Measurements from ENCODE around the gene SRCIN1. TPM values are rescaled to one million over a fixed set of nuclear protein-coding genes. Genes with fewer than 3 reads are reported as not detected.

Gene SRCIN1
- total and polyA plus RNA-seq, 2 experiments from 2014 or later: 2.3 to 10.8 TPM

DNA sequence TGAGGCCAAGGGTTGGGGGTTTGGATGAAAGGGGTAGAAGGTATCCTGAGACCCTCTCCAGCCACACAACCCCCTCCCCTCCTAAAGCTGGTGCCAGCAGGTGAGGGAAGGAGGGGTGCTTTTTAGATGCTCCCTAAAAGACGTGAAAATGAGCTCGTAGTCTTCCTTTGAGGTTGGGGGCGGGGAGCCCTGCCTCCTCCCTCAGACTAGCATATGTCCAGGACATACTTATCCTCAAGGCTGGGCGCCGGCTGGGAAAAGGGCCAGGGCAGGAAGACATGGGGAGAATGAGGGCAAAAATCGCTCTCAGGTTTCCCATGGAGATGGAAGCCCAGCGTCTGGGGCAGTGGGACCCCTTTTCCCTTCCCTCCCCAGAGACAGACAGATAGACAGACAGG, 26.7 kb downstream of the SRCIN1 start:
- no peak overlapping the region for H3K27ac ChIP-seq
- H3K36me3 ChIP-seq: no peaks in the 10 kb centered on the region
- H3K27me3 ChIP-seq: peaks cover 56% of the 10 kb centered on the region
- H3K4me1 ChIP-seq (ENCODE audit: low read depth): peaks cover 7% of the 10 kb centered on the region
- TF ChIP-seq, protein P1, sequence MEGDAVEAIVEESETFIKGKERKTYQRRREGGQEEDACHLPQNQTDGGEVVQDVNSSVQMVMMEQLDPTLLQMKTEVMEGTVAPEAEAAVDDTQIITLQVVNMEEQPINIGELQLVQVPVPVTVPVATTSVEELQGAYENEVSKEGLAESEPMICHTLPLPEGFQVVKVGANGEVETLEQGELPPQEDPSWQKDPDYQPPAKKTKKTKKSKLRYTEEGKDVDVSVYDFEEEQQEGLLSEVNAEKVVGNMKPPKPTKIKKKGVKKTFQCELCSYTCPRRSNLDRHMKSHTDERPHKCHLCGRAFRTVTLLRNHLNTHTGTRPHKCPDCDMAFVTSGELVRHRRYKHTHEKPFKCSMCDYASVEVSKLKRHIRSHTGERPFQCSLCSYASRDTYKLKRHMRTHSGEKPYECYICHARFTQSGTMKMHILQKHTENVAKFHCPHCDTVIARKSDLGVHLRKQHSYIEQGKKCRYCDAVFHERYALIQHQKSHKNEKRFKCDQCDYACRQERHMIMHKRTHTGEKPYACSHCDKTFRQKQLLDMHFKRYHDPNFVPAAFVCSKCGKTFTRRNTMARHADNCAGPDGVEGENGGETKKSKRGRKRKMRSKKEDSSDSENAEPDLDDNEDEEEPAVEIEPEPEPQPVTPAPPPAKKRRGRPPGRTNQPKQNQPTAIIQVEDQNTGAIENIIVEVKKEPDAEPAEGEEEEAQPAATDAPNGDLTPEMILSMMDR (IDR thresholded peaks at IDR 0.05; ENCODE audit: low read depth, low read length): no peak
- no peaks in the 10 kb centered on the region for H3K9me3 ChIP-seq (ENCODE audit: low read depth)
- no peak for DNase-seq (ENCODE audit: low read depth in 1 of 2, low spot score in 1 of 2)
- no peak overlapping the region for H3K4me3 ChIP-seq

DNA sequence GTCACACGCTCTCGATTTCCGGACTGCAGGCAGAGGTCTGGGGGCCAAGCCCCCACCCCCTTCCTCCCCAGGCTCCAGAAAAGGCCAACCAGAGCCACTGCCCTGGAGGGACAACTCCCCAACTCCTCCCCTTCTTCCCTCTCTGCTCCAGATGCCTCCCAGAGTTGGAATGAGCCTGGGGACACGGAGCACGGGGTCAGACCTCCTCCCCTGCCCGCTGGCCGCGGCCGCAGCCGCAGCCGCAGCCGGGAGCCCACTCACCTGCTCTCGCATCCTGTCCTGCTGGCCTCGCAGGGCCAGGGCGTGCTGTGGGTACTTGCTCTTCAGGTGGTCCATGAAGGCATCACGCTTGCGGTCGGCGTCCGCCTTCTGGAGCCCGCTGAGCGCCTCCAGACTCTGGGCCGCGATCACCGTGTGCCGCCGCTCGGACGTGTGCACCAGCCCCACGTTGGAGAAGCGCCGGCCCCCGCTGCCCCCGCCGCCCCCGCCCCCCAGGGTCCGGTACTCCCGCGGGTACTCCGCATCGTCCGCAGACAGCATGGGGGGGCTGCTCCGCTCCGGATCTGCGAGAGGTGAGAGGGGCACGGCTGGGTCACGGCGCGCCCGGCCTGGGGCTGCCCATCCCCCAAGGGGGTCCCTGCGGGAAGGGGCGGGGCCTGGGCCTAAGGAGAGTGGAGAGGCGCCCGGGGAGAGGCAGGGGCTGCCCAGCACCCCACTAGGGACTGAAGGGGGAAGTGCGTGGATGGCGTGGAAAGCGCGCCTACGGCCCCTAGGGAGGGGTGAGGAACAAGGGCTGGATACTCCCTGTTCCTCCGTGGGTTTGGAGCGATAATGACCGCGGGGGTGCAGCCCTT, 27.3 kb downstream of the SRCIN1 start:
- H3K36me3 ChIP-seq: no peaks in the 10 kb centered on the region
- H3K9me3 ChIP-seq (ENCODE audit: low read depth): no peaks in the 10 kb centered on the region
- peaks cover 62% of the 10 kb centered on the region for H3K27me3 ChIP-seq
- TF ChIP-seq, protein P1 (IDR thresholded peaks at IDR 0.05; ENCODE audit: low read depth, low read length): no peak
- H3K27ac ChIP-seq: no peak overlapping the region
- DNase-seq (ENCODE audit: low read depth in 1 of 2, low spot score in 1 of 2): no peak
- H3K4me3 ChIP-seq: peak overlapping the region; percentile 11
- H3K4me1 ChIP-seq (ENCODE audit: low read depth): peaks cover 7% of the 10 kb centered on the region

DNA sequence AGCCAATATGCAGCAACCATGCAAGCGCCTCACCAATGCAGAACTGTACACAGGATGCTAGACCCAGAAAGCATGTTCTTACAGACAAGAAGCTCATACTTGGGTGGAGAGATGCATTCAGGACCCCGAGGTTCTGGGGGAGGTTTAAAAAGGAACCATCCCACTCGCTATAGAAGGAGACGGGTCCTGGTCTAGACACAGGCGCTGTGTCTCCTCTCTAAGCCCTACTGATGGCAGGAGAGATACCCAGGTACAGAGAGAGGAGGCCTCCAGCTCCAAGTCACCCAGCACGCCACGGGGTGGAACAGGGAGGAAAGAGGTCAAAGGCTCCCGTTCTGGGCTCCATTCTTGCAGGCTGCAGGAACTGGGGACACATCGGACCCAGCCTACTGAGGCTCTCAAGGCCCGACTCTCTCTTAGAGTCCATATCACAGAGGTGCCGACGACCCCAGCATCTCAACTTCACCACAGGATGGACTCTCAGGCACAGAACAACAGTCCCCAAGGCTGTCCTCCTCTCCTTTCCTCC, 28.0 kb downstream of the SRCIN1 start:
- Histone ChIP-seq H3K27ac (no peak overlapping the region), H3K27me3 (peaks cover 67% of the 10 kb centered on the region), H3K4me3 (no peak overlapping the region), H3K36me3 (no peaks in the 10 kb centered on the region), H3K9me3 (ENCODE audit: low read depth) (no peaks in the 10 kb centered on the region), H3K4me1 (ENCODE audit: low read depth) (peaks cover 7% of the 10 kb centered on the region)
- DNase-seq (ENCODE audit: low read depth in 1 of 2, low spot score in 1 of 2): no peak
- TF ChIP-seq, protein P1 (IDR thresholded peaks at IDR 0.05; ENCODE audit: low read depth, low read length): no peak

DNA sequence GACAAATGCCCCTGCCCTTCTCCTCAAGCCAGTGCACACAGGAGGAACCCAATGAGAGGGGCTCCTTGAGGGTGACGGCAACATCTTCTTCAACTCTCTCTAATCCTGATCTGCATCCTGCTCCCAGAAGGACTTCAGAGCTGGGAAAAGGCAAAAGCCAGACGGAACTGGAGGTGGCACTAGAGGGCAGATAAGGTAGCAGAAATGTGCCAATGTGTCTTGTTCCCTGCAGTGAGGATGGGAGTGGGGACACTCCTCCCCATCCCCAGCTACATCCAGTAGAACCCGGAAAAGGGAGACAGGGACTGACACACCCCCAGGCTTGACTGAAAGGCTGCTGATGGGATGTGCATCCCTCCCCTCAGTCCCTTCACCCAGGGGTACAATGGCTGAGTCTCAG, 28.5 kb downstream of the SRCIN1 start:
- H3K4me1 ChIP-seq (ENCODE audit: low read depth): peaks cover 7% of the 10 kb centered on the region
- no peaks in the 10 kb centered on the region for H3K36me3 ChIP-seq
- TF ChIP-seq, protein P1 (IDR thresholded peaks at IDR 0.05; ENCODE audit: low read depth, low read length): no peak
- no peak overlapping the region for H3K27ac ChIP-seq
- H3K4me3 ChIP-seq: no peak overlapping the region
- no peaks in the 10 kb centered on the region for H3K9me3 ChIP-seq (ENCODE audit: low read depth)
- DNase-seq (ENCODE audit: low read depth in 1 of 2, low spot score in 1 of 2): no peak
- H3K27me3 ChIP-seq: peaks cover 67% of the 10 kb centered on the region

DNA sequence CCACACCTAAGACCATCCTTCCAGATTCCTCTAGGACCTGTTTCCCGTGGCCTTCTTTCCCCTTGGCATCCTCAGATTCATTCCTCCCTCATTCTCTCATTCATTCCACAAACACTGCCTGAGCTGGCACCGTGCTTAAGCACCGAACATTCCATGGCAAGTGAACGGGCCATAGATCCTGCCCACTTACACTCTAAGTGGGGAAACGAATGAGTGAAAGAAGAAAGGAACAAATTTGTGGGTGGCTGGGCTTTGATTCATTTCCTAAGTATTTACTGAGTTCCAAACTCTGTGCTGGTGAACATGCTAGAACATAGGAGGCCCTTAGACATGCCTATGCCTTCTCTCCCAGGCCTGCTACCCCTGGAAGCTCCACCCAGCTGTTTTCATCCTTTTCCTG, 30.0 kb downstream of the SRCIN1 start:
- TF ChIP-seq, protein P1 (IDR thresholded peaks at IDR 0.05; ENCODE audit: low read depth, low read length): no peak
- DNase-seq (ENCODE audit: low read depth in 1 of 2, low spot score in 1 of 2): no peak
- Histone ChIP-seq H3K36me3 (no peaks in the 10 kb centered on the region), H3K27ac (no peak overlapping the region), H3K9me3 (ENCODE audit: low read depth) (no peaks in the 10 kb centered on the region), H3K27me3 (peaks cover 71% of the 10 kb centered on the region), H3K4me3 (no peak overlapping the region), H3K4me1 (ENCODE audit: low read depth) (peaks cover 15% of the 10 kb centered on the region)
